Measurements from ENCODE around the gene CCDC70. TPM values are rescaled to one million over a fixed set of nuclear protein-coding genes. Genes with fewer than 3 reads are reported as not detected.

CCDC70 gene
- total RNA-seq (ENCODE audit: low replicate concordance) = not detected in 2 replicates

GRCh38 chr13:51861723-51862300 lies at the start of gene CCDC70:
Gene CCDC70, plus strand, starts transcription at chr13:51861969. Its CDS starts 3,443 bp downstream, at chr13:51865412.

GRCh38 chr13:51844862-51845573 lies 16.8 kb upstream of the CCDC70 start, which contains the start of gene TMEM272:
Gene TMEM272, minus strand, starts transcription at chr13:51845177. Its CDS starts 6,647 bp downstream, at chr13:51838530.

Other genes starting within 250 kb of the CCDC70 start
- 2.3 and 5.2 TPM in 2 replicates for gene DHRS12, start 57.8 kb upstream of the CCDC70 start, total RNA-seq (ENCODE audit: low replicate concordance)
- gene TMEM272, start 16.8 kb upstream of the CCDC70 start, total RNA-seq (ENCODE audit: low replicate concordance) = not detected in 2 replicates
- gene ATP7B, start 149.5 kb downstream of the CCDC70 start, total RNA-seq (ENCODE audit: low replicate concordance) = 2.8 and 4.2 TPM in 2 replicates
- gene ALG11, start 150.4 kb downstream of the CCDC70 start, total RNA-seq (ENCODE audit: low replicate concordance) = 7.6 and 19.2 TPM in 2 replicates
- 6.2 and 13.7 TPM in 2 replicates for gene UTP14C, start 162.7 kb downstream of the CCDC70 start, total RNA-seq (ENCODE audit: low replicate concordance)

All from smooth muscle cell of the coronary artery (primary cell).